ENCODE results near the gene RAD21L1. TPM values are rescaled to one million over a fixed set of nuclear protein-coding genes. Genes with fewer than 3 reads are reported as not detected.

RAD21L1 gene
- total RNA-seq: not detected

- peak; percentile 98 for ATAC-seq
Measured at GRCh38 chr20:1225783-1226654, at the start of gene RAD21L1. Gene RAD21L1 (plus strand): TSS chr20:1226044. CDS start chr20:1228454, 2,410 bp downstream.

GRCh38 chr20:1177680-1178079 lies 48.2 kb upstream of the RAD21L1 start:
- ATAC-seq: peak; percentile 7

GRCh38 chr20:1178103-1178502 lies 47.7 kb upstream of the RAD21L1 start:
- no peak for ATAC-seq

- no peak for ATAC-seq
Measured at GRCh38 chr20:1178623-1179022, 47.2 kb upstream of the RAD21L1 start.

GRCh38 chr20:1180949-1181348 lies 44.9 kb upstream of the RAD21L1 start:
- ATAC-seq: no peak

GRCh38 chr20:1182106-1182505 lies 43.7 kb upstream of the RAD21L1 start:
- no peak for ATAC-seq

- no peak for ATAC-seq
Measured at GRCh38 chr20:1183153-1183552, 42.7 kb upstream of the RAD21L1 start.

- no peak for ATAC-seq
Measured at GRCh38 chr20:1184260-1184637, 41.6 kb upstream of the RAD21L1 start.

- ATAC-seq: peak; percentile 12
Measured at GRCh38 chr20:1184638-1185315, 41.1 kb upstream of the RAD21L1 start, which contains the start of gene TMEM74B. Gene TMEM74B (minus strand): TSS chr20:1184981. CDS start chr20:1183801, 1,180 bp downstream.

GRCh38 chr20:1185316-1185741 lies 40.5 kb upstream of the RAD21L1 start:
- peak; percentile 17 for ATAC-seq

GRCh38 chr20:1185790-1186334 lies 40.0 kb upstream of the RAD21L1 start:
- peak; percentile 34 for ATAC-seq

- no peak for ATAC-seq
Measured at GRCh38 chr20:1186367-1186991, 39.4 kb upstream of the RAD21L1 start.

- ATAC-seq: no peak
Measured at GRCh38 chr20:1187605-1188171, 38.2 kb upstream of the RAD21L1 start.

GRCh38 chr20:1188347-1188746 lies 37.5 kb upstream of the RAD21L1 start:
- ATAC-seq: no peak

- ATAC-seq: no peak
Measured at GRCh38 chr20:1189827-1190226, 36.0 kb upstream of the RAD21L1 start.

- ATAC-seq: no peak
Measured at GRCh38 chr20:1190847-1191246, 35.0 kb upstream of the RAD21L1 start.

- ATAC-seq: no peak
Measured at GRCh38 chr20:1191299-1191698, 34.5 kb upstream of the RAD21L1 start.

- ATAC-seq: no peak
Measured at GRCh38 chr20:1195226-1195625, 30.6 kb upstream of the RAD21L1 start.

GRCh38 chr20:1196634-1197033 lies 29.2 kb upstream of the RAD21L1 start:
- ATAC-seq: no peak

GRCh38 chr20:1197801-1198200 lies 28.0 kb upstream of the RAD21L1 start:
- no peak for ATAC-seq

- ATAC-seq: no peak
Measured at GRCh38 chr20:1198751-1199150, 27.1 kb upstream of the RAD21L1 start.

- no peak for ATAC-seq
Measured at GRCh38 chr20:1199212-1199873, 26.5 kb upstream of the RAD21L1 start.

Measured in esophagus mucosa (tissue), 1 donor.